Ovary (tissue), 3 donors: ENCODE data around the gene HDHD5.

Experiments
- EP300 ChIP-seq: sonication (generic); formaldehyde crosslinking; IDR thresholded peaks from one replicate; pipeline ENCODE4 v1.6.1; 2017; ENCODE audit warnings: antibody characterized with exemption
- POLR2A ChIP-seq: fragments of 450-650 bp; IDR thresholded peaks from one replicate; pipeline ENCODE4 v1.6.1; 2017; ENCODE audit warnings: antibody characterized with exemption, mild to moderate bottlenecking, moderate library complexity
- TF ChIP-seq, protein P1 (sequence below), 3 donors: fragments of 450-650 bp in 2 of 3; fragments of 200-600 bp in 1 of 3; IDR thresholded peaks; one replicate each; pipeline versions ENCODE4 v1.5.1 to v1.8.0; 2016 to 2022; ENCODE audit warnings: antibody characterized with exemption in 3 of 3, mild to moderate bottlenecking in 1 of 3
- donor health status: DM: no; HTN: no; CAD: no.

DNA sequence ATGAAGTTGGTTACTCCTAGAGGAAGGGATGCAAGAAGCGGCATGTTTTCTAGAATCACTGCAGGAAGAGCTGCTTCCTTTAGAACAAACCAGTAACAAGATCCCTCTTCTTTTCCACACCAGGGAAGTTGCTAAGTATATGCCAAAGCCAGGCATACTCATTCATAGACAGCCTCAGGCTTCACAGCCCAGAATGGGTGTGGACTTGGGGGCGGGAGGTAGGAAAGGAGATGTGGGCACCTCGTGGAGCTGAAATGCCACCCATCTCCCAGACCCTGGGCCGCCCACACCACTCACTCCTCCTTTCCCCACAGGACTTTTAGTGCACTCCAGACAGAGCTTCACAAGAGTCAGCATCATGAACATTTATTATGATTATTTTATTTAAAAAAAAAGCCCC is 21.9 kb downstream of the HDHD5 start:
- TF ChIP-seq, protein P1, sequence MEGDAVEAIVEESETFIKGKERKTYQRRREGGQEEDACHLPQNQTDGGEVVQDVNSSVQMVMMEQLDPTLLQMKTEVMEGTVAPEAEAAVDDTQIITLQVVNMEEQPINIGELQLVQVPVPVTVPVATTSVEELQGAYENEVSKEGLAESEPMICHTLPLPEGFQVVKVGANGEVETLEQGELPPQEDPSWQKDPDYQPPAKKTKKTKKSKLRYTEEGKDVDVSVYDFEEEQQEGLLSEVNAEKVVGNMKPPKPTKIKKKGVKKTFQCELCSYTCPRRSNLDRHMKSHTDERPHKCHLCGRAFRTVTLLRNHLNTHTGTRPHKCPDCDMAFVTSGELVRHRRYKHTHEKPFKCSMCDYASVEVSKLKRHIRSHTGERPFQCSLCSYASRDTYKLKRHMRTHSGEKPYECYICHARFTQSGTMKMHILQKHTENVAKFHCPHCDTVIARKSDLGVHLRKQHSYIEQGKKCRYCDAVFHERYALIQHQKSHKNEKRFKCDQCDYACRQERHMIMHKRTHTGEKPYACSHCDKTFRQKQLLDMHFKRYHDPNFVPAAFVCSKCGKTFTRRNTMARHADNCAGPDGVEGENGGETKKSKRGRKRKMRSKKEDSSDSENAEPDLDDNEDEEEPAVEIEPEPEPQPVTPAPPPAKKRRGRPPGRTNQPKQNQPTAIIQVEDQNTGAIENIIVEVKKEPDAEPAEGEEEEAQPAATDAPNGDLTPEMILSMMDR (IDR thresholded peaks at IDR 0.05): no peak
- TF ChIP-seq POLR2A (no peak), EP300 (no peak)
